T-helper 17 cell (primary cell): ENCODE results near the gene GNPDA1. TPM values are rescaled to one million over a fixed set of nuclear protein-coding genes. Genes with fewer than 3 reads are reported as not detected.
"Not testable (repeated sequence)": the region's sequence is repeated elsewhere in the genome, so short reads cannot be mapped to it uniquely, and the experiment has no call there.

Source experiments
- ATAC-seq: fragments of 150-1000 bp; cut with Tn5 transposase; 2 replicates; pipeline ENCODE4 v1.10.0; 2021; ENCODE audit warnings: mild to moderate bottlenecking, moderate library complexity
- DNase-seq, 3 donors: peaks; one replicate each; pipeline versions ENCODE4 v3.0.0 to v3.0.0-alpha.2; 2020 to 2021
- H3K9me3 ChIP-seq: one replicate; pipeline ENCODE4 v1.7.0; 2013; ENCODE audit warnings: low read length, mild to moderate bottlenecking; ENCODE audit not compliant: control insufficient read depth, poor library complexity, severe bottlenecking
- H3K27ac Mint-ChIP-seq: one replicate; pipeline ENCODE4 v1.8.0; 2022; ENCODE audit warnings: mild to moderate bottlenecking, moderate library complexity, mixed read lengths
- H3K27me3 Mint-ChIP-seq: one replicate; pipeline ENCODE4 v1.8.0; 2022; ENCODE audit warnings: mixed read lengths
- H3K36me3 Mint-ChIP-seq: one replicate; pipeline ENCODE4 v1.8.0; 2022; ENCODE audit warnings: low read depth, mixed read lengths
- H3K4me1 Mint-ChIP-seq: one replicate; pipeline ENCODE4 v1.8.0; 2022; ENCODE audit warnings: mild to moderate bottlenecking, mixed read lengths
- H3K4me3 Mint-ChIP-seq: one replicate; pipeline ENCODE4 v1.8.0; 2022; ENCODE audit warnings: mild to moderate bottlenecking, moderate library complexity, mixed read lengths
- total RNA-seq, 4 donors: library from RNA in 2 of 4; stranded (reverse) in 2 of 4; gene quantifications; one replicate each; pipeline ENCODE4 v1.2.3 and lab custom pipeline; 2022 to 2026

Gene GNPDA1
- total RNA-seq, 2 donors from 2014 or later, result 9.5 to 13.2 TPM

GRCh38 chr5:142036918-142037317 lies 24.1 kb upstream of the GNPDA1 start:
- no peak for DNase-seq
- no peaks in the 10 kb centered on the region for H3K9me3 ChIP-seq
- Mint-ChIP-seq H3K27ac (peak overlapping the region; percentile 41), H3K36me3 (peaks cover 2% of the 10 kb centered on the region), H3K4me3 (no peak overlapping the region), H3K4me1 (peaks cover 11% of the 10 kb centered on the region), H3K27me3 (peaks cover 7% of the 10 kb centered on the region)
- ATAC-seq, result no peak

- no peaks in the 10 kb centered on the region for H3K9me3 ChIP-seq
- Mint-ChIP-seq H3K27ac (no peak overlapping the region), H3K4me3 (peak overlapping the region; percentile 67), H3K36me3 (peaks cover 2% of the 10 kb centered on the region), H3K4me1 (peaks cover 11% of the 10 kb centered on the region), H3K27me3 (peaks cover 7% of the 10 kb centered on the region)
- ATAC-seq (no peak), DNase-seq (no peak)
Observed at GRCh38 chr5:142034994-142035393, 22.2 kb upstream of the GNPDA1 start.

GRCh38 chr5:142033632-142034567 lies 21.1 kb upstream of the GNPDA1 start:
- not testable (repeated sequence) for ATAC-seq, H3K27me3 Mint-ChIP-seq, DNase-seq, H3K9me3 ChIP-seq, H3K36me3 Mint-ChIP-seq
- peaks cover 11% of the 10 kb centered on the region for H3K4me1 Mint-ChIP-seq
- H3K27ac Mint-ChIP-seq, result peak overlapping the region; percentile 83
- peak overlapping the region; percentile 47 for H3K4me3 Mint-ChIP-seq

GRCh38 chr5:142032747-142033631 lies 20.2 kb upstream of the GNPDA1 start:
- peaks cover 7% of the 10 kb centered on the region for H3K27me3 Mint-ChIP-seq
- ATAC-seq, result no peak
- peak overlapping the region; percentile 83 for H3K27ac Mint-ChIP-seq
- no peak for DNase-seq
- peaks cover 2% of the 10 kb centered on the region for H3K36me3 Mint-ChIP-seq
- H3K4me1 Mint-ChIP-seq, result peaks cover 11% of the 10 kb centered on the region
- H3K9me3 ChIP-seq, result no peaks in the 10 kb centered on the region
- H3K4me3 Mint-ChIP-seq, result no peak overlapping the region

GRCh38 chr5:142032150-142032549 lies 19.3 kb upstream of the GNPDA1 start:
- Mint-ChIP-seq H3K27ac (no peak overlapping the region), H3K4me3 (no peak overlapping the region), H3K27me3 (peaks cover 7% of the 10 kb centered on the region), H3K36me3 (peaks cover 2% of the 10 kb centered on the region), H3K4me1 (peaks cover 11% of the 10 kb centered on the region)
- DNase-seq (no peak), ATAC-seq (no peak)
- H3K9me3 ChIP-seq, result no peaks in the 10 kb centered on the region

GRCh38 chr5:142025637-142026036 lies 12.8 kb upstream of the GNPDA1 start:
- peak overlapping the region; percentile 93 for H3K27ac Mint-ChIP-seq
- H3K27me3 Mint-ChIP-seq, result no peaks in the 10 kb centered on the region
- H3K36me3 Mint-ChIP-seq, result no peaks in the 10 kb centered on the region
- ATAC-seq (no peak), DNase-seq (no peak)
- H3K4me1 Mint-ChIP-seq, result peaks cover 11% of the 10 kb centered on the region
- H3K9me3 ChIP-seq, result no peaks in the 10 kb centered on the region
- H3K4me3 Mint-ChIP-seq, result peak overlapping the region; percentile 85

- no peaks in the 10 kb centered on the region for H3K9me3 ChIP-seq
- H3K27me3 Mint-ChIP-seq, result no peaks in the 10 kb centered on the region
- H3K27ac Mint-ChIP-seq, result peak overlapping the region; percentile 93
- peak overlapping the region; percentile 85 for H3K4me3 Mint-ChIP-seq
- ATAC-seq (peak; percentile 100), DNase-seq (peak; percentile 70 to 73 (median 73))
- no peaks in the 10 kb centered on the region for H3K36me3 Mint-ChIP-seq
- H3K4me1 Mint-ChIP-seq, result peaks cover 11% of the 10 kb centered on the region
Observed at GRCh38 chr5:142024771-142025304, 12.0 kb upstream of the GNPDA1 start.

GRCh38 chr5:142023836-142024235 lies 11.0 kb upstream of the GNPDA1 start:
- no peaks in the 10 kb centered on the region for H3K27me3 Mint-ChIP-seq
- no peak overlapping the region for H3K4me3 Mint-ChIP-seq
- peak overlapping the region; percentile 93 for H3K27ac Mint-ChIP-seq
- ATAC-seq, result no peak
- H3K36me3 Mint-ChIP-seq, result no peaks in the 10 kb centered on the region
- H3K9me3 ChIP-seq, result no peaks in the 10 kb centered on the region
- no peak for DNase-seq
- H3K4me1 Mint-ChIP-seq, result peaks cover 11% of the 10 kb centered on the region

GRCh38 chr5:142020122-142020659 lies 7.4 kb upstream of the GNPDA1 start:
- Mint-ChIP-seq H3K27me3 (no peaks in the 10 kb centered on the region), H3K4me3 (no peak overlapping the region), H3K36me3 (no peaks in the 10 kb centered on the region), H3K4me1 (peaks cover 31% of the 10 kb centered on the region), H3K27ac (no peak overlapping the region)
- ATAC-seq (no peak), DNase-seq (no peak)
- H3K9me3 ChIP-seq, result no peaks in the 10 kb centered on the region

- H3K36me3 Mint-ChIP-seq, result no peaks in the 10 kb centered on the region
- peak overlapping the region; percentile 68 for H3K27ac Mint-ChIP-seq
- no peak for DNase-seq
- H3K4me3 Mint-ChIP-seq, result no peak overlapping the region
- H3K27me3 Mint-ChIP-seq, result no peaks in the 10 kb centered on the region
- ATAC-seq, result no peak
- H3K4me1 Mint-ChIP-seq, result peaks cover 39% of the 10 kb centered on the region
- no peaks in the 10 kb centered on the region for H3K9me3 ChIP-seq
Observed at GRCh38 chr5:142017832-142018427, 5.1 kb upstream of the GNPDA1 start.

GRCh38 chr5:142016556-142016955 lies 3.7 kb upstream of the GNPDA1 start:
- ATAC-seq (no peak), DNase-seq (no peak)
- Mint-ChIP-seq H3K4me1 (peaks cover 45% of the 10 kb centered on the region), H3K27me3 (no peaks in the 10 kb centered on the region), H3K36me3 (no peaks in the 10 kb centered on the region), H3K27ac (peak overlapping the region; percentile 94), H3K4me3 (peak overlapping the region; percentile 81)
- H3K9me3 ChIP-seq, result no peaks in the 10 kb centered on the region

GRCh38 chr5:142015781-142016533 lies 3.1 kb upstream of the GNPDA1 start:
- Mint-ChIP-seq H3K36me3 (no peaks in the 10 kb centered on the region), H3K27ac (peak overlapping the region; percentile 94), H3K4me3 (peak overlapping the region; percentile 81), H3K4me1 (peaks cover 45% of the 10 kb centered on the region), H3K27me3 (no peaks in the 10 kb centered on the region)
- DNase-seq (no peak), ATAC-seq (peak; percentile 55)
- no peaks in the 10 kb centered on the region for H3K9me3 ChIP-seq
